HG02973 (cell line): Measurements from ENCODE around the gene SPATA45.

Source experiments
- ATAC-seq: cut with Tn5 transposase; IDR thresholded peaks from one replicate; pipeline ENCODE4 v1.9.1; 2021; ENCODE audit warnings: moderate library complexity; ENCODE audit not compliant: unreplicated experiment

The SPATA45 gene

DNA sequence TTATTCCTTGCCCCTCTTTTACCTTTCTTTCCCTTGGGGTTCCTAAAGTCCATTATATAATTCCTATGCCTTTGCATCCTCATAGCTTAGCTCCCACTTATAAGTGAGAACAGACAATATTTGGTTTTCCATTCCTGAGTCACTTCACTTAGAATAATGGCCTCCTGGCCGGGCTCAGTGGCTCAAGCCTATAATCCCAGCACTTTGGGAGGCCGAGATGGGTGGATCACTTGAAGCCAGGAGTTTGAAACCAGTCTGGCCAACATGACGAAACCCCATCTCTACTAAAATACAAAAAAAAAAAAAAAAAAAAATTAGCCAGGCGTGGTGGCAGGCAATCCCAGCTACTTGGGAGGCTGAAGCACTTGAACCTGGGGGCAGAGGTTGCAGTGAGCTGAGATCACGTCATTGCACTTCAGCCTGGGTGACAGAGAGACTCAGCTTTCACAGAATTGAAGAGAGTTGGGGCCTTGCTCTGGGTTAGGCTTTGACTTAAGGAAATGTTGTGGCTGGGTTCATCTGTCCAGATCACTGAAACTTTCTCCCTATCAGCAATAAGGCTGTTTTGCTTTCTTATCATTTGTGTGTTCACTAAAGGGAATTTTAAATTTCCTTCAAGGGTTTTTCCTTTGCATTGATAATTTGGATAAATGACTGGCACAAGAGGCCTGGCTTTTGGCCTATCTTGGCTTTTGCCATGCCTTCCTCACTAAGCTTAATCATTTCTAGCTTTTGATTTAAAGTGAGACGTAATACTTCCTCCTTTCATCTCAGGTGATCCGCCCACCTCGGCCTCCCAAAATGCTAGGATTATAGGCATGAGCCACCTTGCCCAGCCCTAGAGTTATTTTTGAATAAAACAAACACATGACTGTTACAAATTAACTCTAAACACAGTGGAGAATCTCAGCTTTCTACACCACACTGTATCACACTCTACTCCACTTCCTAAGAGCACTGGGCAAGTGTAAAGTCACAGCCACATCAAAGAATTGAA, 13.9 kb downstream of the SPATA45 start:
- peak; percentile 77 for ATAC-seq

DNA sequence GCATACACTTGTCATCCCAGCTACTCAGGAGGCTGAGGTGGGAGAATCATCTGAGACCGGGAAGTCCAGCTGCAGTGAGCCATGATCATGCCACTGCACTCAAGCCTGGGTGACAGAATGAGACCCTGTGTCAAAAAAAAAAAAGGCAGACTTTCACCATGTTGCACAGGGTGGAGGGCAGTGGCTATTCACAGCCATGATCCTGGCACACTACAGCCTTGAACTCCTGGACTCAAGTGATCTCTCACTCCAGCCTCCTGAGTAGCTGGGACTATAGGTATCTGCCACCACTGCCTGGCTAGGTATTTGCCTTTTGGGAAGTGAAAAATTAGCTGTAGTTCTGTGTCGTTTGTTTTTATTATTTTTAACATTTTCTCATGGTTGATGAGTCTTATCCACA, 19.1 kb downstream of the SPATA45 start:
- no peak for ATAC-seq

DNA sequence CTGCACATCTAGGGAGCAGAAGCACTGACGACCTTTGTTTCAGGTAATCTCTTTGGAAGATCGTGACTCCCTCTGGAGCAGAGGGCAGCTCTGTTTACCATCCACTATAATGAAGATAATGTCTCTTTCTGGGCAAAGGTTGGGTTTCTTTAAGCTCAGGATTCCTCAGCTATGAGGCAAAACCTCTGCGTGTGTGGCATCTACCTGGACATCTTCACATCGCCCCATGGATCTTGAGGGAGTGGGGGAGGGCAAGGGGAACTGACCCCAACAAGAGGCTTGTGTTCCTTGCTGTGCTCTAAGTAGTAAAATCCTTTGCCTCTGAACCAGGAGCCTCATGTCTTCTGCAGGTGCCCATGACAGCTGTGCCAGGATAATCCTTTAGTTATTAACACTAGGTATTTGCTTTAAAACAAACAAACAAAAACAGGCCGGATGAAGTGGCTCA, 19.6 kb downstream of the SPATA45 start:
- ATAC-seq: no peak

DNA sequence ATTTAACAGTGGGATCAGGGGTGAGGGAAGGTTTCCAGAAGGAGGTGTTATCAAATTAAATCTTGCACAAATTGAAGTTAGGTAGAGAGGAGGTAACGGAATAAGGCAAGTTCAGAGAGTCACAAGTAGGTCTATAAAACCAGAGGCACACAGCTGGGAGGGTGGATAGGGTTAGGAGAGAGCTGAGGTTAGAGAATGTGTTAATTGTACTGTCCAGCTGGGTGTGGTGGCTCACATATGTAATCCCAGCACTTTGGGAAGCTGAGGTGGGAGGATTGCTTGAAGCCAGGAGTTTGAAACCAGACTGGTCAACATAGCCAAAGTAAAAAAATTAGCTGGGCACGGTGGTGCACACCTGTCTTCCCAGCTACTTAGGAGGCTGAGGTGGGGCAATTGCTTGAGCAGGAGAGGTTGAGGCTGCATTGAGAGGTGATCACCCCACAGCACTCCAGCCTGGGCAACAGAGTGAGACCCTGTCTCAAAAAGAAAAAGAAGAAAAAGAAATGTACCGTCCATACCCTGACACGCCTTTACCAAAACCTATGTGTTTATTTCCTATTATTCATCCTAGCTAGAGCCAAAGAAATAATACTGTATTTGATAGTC, 20.2 kb downstream of the SPATA45 start:
- no peak for ATAC-seq

DNA sequence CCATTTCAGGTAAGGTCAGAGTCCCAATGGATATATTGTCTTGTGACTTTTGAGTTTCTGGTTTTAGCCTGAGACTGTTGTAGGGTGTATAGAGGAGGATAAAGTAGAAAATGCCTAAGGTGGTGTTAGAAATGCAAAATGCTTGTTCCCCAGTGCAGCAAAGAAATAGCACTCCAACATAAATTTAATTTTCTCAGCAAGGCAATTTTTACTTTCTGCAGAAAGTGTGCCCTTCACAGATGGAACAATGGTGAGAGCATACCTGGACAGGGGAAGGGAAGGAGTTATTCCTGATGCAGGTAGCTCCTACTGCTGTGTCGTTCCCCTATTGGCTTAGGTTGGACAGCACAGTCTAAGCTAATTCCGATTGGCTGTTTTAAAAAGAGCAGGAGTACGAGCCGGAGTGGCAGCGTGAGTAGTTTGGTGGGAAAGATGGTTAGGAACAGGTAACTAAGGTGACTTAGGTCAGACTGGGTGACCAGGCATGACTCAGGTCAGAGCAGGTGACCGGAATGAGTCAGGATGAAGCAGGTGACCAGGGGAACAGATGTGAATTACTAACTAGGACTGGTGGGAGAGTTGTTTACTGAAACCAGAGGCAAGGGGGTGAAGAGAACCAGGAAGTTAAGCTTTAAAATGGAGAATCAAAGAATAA, 21.5 kb downstream of the SPATA45 start:
- ATAC-seq: no peak

DNA sequence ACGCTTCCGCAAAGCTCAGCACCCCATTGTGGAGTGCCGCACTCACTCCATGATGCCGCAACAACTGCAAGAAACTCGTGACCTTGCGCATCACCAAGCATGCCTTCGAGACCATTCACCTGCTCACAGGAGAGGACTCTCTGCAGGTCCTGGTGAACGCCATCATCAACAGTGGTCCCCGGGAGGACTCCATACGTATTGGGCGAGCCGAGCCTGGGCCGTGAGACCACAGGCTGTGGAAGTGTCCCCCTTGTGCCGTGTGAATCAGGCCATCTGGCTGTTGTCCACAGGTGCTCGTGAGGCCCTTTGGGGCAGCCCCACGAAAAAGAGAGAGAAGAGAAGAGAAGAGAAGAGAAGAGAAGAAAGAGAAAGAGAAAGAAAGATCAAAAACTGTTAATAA, 23.2 kb downstream of the SPATA45 start:
- ATAC-seq: no peak

DNA sequence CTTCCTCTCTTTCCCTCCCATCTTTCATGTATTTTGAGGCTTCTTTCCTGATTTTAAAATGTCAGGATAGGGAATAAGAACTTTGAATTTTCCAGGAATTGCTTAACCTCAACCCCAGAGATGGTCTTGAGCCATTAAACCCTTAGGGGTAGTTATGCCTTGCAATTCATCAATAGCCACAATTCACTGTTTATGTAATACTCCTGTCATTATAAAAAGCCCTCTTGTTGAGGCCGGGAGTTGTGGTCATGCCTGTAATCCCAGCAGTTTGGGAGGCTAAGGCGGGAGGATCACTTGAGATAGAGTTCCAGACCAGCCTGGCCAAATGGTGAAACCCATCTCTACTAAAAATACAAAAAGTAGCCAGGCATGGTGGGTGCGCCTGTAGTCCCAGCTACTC, 24.5 kb downstream of the SPATA45 start:
- no peak for ATAC-seq

DNA sequence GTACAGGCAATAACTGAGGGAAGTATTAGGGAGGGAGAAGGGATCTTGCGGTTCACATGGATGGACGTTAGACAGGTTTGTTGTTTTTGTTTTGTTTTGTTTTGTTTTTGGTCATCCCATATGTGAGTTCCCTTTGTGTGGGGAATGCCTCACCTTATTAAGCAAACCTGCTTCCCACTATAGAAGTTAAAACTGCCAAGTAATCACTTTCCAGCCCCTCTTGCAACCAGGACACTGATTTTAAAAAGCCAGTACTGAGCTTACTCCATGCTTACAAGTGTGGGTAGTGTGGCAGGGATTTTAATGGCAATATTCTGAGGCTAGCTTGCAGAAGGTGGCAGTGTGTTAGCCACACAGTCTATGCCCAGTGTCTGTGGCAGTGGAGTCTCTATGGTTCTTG, 26.5 kb downstream of the SPATA45 start:
- ATAC-seq: no peak

DNA sequence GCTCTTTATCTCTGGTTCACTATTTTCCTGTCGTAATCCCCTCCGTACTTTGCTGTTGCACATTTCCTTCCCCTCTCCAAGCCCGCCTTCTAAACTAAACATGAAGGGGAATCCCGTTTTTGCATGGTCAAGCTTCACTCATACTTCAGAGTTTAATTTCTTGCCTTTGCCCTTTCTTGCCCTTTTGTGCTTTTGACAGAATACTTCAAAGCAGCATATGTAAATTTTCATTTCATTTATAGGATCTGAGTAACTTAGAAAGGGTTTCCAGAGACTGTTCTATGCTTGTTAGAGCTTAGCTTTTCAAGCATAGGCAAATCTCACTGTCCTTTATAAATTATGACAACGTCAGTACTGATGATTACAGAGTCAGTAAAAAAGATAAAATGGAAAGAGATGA, 27.7 kb downstream of the SPATA45 start:
- peak; percentile 58 for ATAC-seq

DNA sequence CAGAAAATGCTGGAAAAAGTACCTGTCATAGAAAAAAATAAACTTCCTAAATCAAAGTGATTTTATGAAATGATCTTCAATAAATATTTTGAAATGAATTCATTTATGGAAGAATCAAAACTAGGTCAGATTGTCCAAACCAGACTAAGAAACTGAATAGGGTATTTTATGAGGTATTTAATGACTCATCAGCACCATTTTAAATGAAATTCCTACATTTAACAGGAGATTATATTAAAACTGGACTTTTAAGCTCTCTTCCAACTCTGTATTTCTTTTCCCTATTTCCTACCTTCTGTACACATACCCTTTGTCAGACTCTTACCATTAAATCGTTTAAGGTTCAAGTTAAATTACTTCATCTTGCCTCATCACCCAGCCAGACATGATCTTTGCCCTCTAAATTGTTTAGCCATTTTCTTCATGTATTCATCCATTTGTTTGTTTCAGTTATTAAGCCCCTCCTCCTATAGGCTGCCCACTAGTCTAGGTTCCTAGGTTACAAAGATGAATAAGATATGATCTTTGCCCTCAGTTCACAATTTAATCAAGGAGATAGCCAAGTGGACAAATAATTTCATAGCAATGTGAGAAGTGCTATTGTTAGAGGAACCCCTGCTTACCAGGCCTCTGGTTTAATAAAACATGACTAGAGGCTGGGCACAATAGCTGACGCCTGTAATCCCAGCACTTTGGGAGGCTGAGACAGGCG, 30.7 kb downstream of the SPATA45 start:
- ATAC-seq: no peak

DNA sequence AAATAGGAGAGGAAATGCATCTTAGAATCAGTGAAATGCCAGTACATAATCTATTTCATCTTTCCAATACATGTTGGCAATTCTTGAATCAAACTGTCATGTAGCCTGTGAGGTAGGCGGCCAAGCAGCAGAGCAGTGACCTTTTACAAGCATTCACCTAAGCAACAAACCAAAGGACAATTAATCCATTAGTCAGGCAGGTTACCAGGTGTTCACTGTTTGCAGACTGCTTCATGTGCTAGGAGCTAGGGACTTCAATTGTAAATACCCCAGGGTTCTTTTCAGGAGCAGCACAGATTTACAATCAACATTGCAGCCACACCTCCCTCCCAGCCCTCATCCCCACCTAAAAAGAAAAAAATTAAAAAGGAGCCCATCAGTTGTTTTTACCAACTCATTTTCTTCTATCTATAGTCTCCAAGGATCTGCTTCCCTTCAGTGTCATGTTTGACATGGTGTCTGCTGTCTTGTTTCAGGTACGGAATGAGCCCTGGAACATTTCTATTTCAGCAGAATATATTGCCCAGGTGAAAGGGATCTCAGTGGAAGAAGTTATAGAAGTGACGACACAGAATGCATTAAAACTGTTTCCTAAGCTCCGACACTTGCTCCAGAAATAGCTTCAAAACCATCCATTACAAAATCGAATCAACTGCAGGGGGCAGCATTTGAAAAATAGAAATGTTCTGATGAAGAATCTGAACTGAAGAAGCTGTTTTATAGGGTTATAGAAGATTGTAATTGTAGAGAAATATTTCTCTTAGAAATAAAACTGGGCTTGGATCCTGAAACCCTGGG, 32.7 kb downstream of the SPATA45 start:
- ATAC-seq: no peak

DNA sequence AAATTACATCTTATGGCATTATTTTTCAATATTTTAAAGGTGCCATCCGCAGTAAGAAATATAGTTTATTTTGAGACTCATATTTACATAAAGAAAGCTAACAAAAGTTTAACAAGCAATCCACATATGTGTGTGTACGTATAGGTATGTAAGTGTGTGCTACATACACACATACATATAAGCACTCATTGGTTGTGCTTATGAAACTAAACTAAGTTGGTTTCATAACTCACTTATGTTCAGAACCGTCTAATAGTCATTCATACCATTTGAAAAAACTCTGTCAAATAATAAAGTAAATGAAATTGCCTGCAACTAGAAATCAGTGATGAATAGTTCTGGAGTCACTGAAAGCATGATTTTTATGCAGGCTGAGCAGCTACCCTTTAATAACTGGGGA, 41.7 kb downstream of the SPATA45 start:
- no peak for ATAC-seq

DNA sequence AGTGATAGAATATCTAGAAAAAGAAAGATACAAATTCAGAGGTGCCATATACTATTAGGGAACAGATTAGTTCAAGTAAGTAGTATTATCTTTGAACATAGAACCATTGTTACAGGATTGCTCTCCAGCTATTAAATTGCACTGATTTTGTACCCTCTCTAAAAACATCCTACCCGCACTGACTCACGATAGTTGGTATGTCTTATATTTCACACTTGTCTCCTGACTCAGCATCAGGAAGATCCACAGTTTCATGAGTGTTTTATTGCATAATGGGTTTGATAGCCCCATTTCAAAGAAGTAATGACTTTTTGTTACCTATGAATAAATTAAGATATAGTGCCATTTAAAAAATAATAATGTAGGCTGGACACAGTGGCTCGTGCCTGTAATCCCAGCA, 49.8 kb downstream of the SPATA45 start:
- ATAC-seq: no peak

DNA sequence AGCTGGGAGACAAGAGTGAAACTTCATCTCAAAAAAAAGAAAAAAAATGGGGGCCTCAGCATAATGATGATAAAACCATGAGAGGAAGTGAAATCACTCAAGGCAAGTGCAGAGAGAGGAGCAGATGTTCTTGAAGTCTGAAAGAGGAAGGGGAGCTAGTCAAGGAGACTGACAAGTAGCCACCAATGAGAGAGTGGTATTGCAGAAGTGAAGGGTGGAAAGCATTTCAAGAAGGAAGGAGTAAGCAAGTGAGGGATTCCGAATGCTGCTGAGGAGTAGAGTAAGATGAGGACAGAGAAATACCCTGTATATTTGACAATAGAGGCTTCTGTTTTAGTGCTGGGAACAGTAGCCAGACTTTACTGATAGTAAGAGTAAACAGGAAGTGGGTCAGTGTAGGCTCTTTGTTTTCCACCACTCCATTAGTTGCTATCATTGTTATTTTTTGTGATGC, 52.9 kb downstream of the SPATA45 start:
- peak; percentile 84 for ATAC-seq

DNA sequence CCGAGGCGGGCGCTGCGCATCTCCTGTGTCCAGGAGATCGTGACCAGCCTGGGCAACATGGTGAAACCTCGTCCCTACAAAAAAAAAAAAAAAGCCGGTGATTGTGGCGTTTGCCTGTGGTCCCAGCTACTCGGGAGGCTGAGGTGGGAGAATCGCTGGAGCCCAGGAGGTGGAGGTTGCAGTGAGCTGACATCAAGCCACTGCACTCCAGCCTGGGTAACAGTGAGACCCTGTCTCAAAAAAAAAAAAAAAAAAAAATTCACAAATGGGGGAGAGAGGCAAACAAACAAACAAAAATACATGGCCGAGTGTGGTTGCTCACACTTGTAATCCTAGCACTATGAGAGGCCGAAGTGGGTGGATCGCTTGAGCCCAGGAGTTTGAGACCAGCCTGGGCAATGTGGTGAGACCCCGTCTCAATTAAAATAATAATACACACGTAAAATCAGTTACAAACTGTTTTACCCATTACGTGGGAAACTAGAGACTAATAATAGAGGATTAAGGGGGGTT, 55.0 kb downstream of the SPATA45 start:
- ATAC-seq: no peak

DNA sequence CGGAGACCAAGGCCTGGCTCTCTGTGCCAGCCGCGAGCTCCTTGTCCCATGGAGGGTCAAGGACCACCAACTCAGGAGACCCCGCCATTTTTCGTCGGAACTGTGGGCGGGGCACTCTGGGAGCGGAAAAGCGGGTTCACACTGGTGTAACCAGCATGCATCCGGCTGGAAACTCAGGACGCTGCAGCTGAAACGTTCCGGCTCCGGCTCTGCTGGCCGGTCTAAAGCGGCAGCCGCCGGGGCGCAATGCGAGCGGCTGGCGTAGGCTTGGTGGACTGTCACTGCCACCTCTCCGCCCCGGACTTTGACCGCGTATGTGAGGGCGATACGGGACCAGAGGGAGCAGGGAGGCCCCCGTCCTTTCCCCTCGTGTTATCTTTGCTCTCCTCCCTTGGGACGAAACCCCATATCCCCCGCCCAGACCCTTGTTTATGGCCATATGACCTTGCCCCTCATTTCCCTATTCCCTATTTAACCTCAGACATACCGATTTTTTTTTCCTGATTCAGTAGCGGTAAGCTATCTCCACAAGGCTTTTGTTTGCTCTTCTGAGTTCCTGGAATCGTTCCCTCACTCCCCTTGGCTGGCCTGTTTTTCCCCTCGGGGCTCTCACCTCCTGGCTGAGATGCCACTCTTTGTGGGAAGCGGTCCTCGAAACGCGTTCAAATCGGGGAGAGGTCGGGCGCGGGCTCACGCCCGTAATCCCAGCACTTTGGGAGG, 55.6 kb downstream of the SPATA45 start, which contains the start of the genes NSL1 and TATDN3:
TSS of gene NSL1 (minus strand) at position 102 of the 720 bp plus-strand sequence. CDS start at position 88, 14 bp downstream.
TSS of gene TATDN3 (plus strand) at position 219 of the 720 bp plus-strand sequence. CDS start at position 247, 28 bp downstream.
- peak; percentile 58 for ATAC-seq

DNA sequence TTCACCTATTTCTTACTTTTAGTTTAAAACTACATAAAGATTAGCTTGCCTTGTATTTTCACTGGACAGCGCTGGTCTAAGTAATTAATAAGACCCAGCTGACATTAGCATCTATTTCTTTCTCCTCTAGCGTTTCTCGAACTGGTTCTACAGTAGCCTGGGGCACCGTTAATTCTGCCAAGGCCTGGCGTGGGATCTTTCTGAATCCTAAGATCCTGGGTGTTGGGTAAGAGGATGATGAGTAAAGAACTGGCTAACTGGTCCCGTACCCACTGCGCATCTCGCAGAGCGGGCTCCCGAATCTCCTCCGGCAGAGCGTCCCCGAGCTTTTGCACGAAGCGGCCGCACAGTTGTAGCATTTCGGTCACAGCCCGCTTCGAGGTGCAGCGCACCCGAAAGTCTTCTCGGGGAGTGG, 56.2 kb downstream of the SPATA45 start:
- ATAC-seq: peak; percentile 28

DNA sequence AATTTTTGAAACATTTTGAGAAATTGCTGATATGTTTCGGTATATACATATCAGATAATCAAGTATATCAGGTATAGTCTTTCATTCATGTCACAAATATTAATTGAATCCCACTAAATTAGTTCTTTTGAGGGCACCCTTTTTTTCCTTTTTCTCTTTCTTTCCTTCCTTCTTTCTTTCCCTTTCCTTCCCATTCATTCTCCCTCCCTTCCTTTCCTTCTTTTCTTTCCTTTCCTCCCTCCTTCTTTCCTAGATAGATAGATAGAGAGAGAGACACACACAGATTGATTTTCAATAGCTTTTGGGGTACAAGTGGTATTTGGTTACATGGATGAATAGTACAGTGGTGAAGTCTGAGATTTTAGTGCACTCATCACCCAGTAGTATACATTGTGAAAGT, 61.6 kb downstream of the SPATA45 start:
- ATAC-seq: no peak

DNA sequence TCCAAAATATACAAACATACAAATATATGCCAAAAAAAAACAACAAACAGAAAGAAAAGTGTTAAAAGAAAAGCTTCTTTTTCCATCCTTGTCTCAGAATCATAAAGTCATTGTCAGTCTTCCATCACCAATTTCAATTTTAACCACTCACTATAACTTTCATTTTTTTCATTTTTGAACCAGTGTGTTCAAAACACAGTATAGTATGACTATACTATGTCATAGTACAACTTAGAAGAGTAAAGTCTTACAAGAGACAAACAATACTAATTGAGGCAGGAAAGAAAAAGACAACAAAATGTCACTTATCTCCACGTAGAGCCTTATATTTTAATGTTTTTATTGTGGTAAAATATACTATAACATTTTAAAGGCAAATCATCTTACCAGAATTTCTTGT, 63.5 kb downstream of the SPATA45 start:
- no peak for ATAC-seq
